Brain microvascular endothelial cell (primary cell): ENCODE results near the gene MTFP1.
A peak's percentile ranks its signal among the peaks of the same experiment; 100 is the strongest.

Source experiments
- DNase-seq: peaks from one replicate; pipeline ENCODE4 v3.0.0-alpha.2; 2020
- H3K27ac ChIP-seq: fragments of 250-450 bp; sonication (Bioruptor Pico); 2 replicates; pipeline ENCODE4 v1.5.1; 2020; ENCODE audit warnings: mild to moderate bottlenecking, moderate library complexity
- H3K27me3 ChIP-seq: fragments of 250-450 bp; sonication (Bioruptor Pico); replicated peaks from 2 replicates; pipeline ENCODE4 v1.5.1; 2020; ENCODE audit warnings: mild to moderate bottlenecking
- H3K36me3 ChIP-seq: fragments of 250-450 bp; sonication (Bioruptor Pico); replicated peaks from 2 replicates; pipeline ENCODE4 v1.5.1; 2020; ENCODE audit warnings: mild to moderate bottlenecking
- H3K4me3 ChIP-seq: 2 replicates; pipeline ENCODE4 v1.5.1; 2011; ENCODE audit warnings: low read depth, mild to moderate bottlenecking, control low read depth, low read length, moderate library complexity
- CTCF ChIP-seq: IDR thresholded peaks from 2 replicates; pipeline ENCODE4 v1.5.1; 2011; ENCODE audit warnings: low read depth, mild to moderate bottlenecking, moderate library complexity, low read length, control low read depth, inconsistent platforms; ENCODE audit errors: missing control alignments
- in situ Hi-C: cut with HindIII; loops from 2 replicates; pipeline ENCODE4 v1.10.0; 2017; ENCODE audit warnings: low sequenced_read_pairs, low pct_ligation_motif_present

The MTFP1 gene

GRCh38 chr22:30422481-30423300, 2.9 kb upstream of the MTFP1 start:
- in situ Hi-C loops: no loop called here
- no peaks in the 10 kb centered on the region for H3K27me3 ChIP-seq
- peak overlapping the region; percentile 99 for H3K27ac ChIP-seq
- peaks cover 30% of the 10 kb centered on the region for H3K36me3 ChIP-seq
- TF ChIP-seq CTCF: no peak
- DNase-seq: peak; percentile 98
- H3K4me3 ChIP-seq: peak overlapping the region; percentile 51

GRCh38 chr22:30423301-30423958, 2.1 kb upstream of the MTFP1 start:
- in situ Hi-C loops: no loop called here
- Histone ChIP-seq H3K27me3 (no peaks in the 10 kb centered on the region), H3K4me3 (peak overlapping the region; percentile 51), H3K27ac (peak overlapping the region; percentile 99), H3K36me3 (peaks cover 26% of the 10 kb centered on the region)
- no peak for TF ChIP-seq CTCF
- DNase-seq: no peak

- Histone ChIP-seq H3K27me3 (no peaks in the 10 kb centered on the region), H3K4me3 (peak overlapping the region; percentile 51), H3K27ac (peak overlapping the region; percentile 99), H3K36me3 (peaks cover 23% of the 10 kb centered on the region)
- in situ Hi-C loops: no loop called here
- TF ChIP-seq CTCF: no peak
- peak; percentile 99 for DNase-seq
Measured at GRCh38 chr22:30423959-30424533, 1.5 kb upstream of the MTFP1 start.

GRCh38 chr22:30424534-30425326, 838 bp upstream of the MTFP1 start:
- H3K4me3 ChIP-seq: peak overlapping the region; percentile 30
- peak; percentile 34 for TF ChIP-seq CTCF
- H3K27me3 ChIP-seq: no peaks in the 10 kb centered on the region
- peak; percentile 37 for DNase-seq
- H3K27ac ChIP-seq: peak overlapping the region; percentile 99
- in situ Hi-C loops: no loop called here
- peaks cover 20% of the 10 kb centered on the region for H3K36me3 ChIP-seq

GRCh38 chr22:30425327-30425615, 297 bp upstream of the MTFP1 start:
- no peaks in the 10 kb centered on the region for H3K27me3 ChIP-seq
- DNase-seq: no peak
- no peak for TF ChIP-seq CTCF
- H3K27ac ChIP-seq: peak overlapping the region; percentile 99
- peaks cover 16% of the 10 kb centered on the region for H3K36me3 ChIP-seq
- in situ Hi-C loops: no loop called here
- peak overlapping the region; percentile 68 for H3K4me3 ChIP-seq
